ENCODE data around the gene IGFL2. TPM values are rescaled to one million over a fixed set of nuclear protein-coding genes. Genes with fewer than 3 reads are reported as not detected.

The IGFL2 gene
- total and polyA plus RNA-seq, 10 of the 15 experiments (the other 5 are each of a cell fraction or from before 2014, with no cell fraction given) = 0.19 TPM; not detected in 9

DNA sequence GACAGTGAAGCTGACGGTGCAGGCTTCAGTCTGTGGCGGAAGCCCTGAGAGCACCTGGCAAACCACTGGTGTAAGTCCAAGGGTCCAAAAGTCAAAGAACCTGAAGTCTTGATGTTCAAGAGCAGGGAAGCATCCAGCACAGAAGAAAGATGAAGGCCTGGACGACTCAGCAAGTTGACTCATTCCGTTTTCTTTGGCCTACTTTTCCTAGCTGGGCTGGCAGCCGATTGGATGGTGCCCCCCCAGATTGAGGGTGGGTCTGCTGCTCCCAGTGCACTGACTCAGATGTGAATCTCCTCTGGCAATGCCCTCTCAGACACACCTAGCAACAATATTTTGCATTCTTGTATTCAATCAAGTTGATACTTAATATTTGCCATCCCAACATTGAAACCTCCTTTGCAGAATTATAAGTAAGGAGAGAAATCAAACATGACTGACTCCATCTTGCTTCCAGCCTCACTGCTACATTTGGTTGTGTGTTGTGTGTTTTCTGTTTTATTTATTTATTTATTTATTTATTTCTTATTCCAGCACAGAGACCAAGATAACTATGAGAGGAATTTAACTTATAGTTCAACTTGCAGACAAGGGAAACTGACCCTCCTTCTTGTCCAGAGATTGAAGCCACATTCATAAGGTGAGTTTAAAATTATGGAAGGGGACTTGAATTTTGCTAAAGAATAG, 32.8 kb downstream of the IGFL2 start (continued):
- TF ChIP-seq, protein P1, sequence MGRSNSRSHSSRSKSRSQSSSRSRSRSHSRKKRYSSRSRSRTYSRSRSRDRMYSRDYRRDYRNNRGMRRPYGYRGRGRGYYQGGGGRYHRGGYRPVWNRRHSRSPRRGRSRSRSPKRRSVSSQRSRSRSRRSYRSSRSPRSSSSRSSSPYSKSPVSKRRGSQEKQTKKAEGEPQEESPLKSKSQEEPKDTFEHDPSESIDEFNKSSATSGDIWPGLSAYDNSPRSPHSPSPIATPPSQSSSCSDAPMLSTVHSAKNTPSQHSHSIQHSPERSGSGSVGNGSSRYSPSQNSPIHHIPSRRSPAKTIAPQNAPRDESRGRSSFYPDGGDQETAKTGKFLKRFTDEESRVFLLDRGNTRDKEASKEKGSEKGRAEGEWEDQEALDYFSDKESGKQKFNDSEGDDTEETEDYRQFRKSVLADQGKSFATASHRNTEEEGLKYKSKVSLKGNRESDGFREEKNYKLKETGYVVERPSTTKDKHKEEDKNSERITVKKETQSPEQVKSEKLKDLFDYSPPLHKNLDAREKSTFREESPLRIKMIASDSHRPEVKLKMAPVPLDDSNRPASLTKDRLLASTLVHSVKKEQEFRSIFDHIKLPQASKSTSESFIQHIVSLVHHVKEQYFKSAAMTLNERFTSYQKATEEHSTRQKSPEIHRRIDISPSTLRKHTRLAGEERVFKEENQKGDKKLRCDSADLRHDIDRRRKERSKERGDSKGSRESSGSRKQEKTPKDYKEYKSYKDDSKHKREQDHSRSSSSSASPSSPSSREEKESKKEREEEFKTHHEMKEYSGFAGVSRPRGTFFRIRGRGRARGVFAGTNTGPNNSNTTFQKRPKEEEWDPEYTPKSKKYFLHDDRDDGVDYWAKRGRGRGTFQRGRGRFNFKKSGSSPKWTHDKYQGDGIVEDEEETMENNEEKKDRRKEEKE (IDR thresholded peaks at IDR 0.05) = no peak
- TF ChIP-seq ZNF24 (IDR thresholded peaks at IDR 0.05) (no peak), DPF2 (IDR thresholded peaks at IDR 0.05) (no peak), BMI1 (IDR thresholded peaks at IDR 0.05; ENCODE audit: borderline replicate concordance) (no peak), ZNF622 (IDR thresholded peaks at IDR 0.05) (no peak), YBX1 (IDR thresholded peaks at IDR 0.05) (no peak), CHD2 (IDR thresholded peaks at IDR 0.05; ENCODE audit: borderline replicate concordance, low read depth, low read length) (no peak), TBL1XR1 (IDR thresholded peaks at IDR 0.05; ENCODE audit: low read depth, low read length) (no peak), TCF12 (IDR thresholded peaks at IDR 0.05; ENCODE audit: low read depth, low read length) (no peak), NFXL1 (IDR thresholded peaks at IDR 0.05; ENCODE audit: borderline replicate concordance) (no peak), EP300 (IDR thresholded peaks at IDR 0.05; ENCODE audit: borderline replicate concordance in 1 of 2, control insufficient read depth in 1 of 2, low read depth in 2 of 2, low read length in 2 of 2) (no peak)
- TF ChIP-seq, protein P2, sequence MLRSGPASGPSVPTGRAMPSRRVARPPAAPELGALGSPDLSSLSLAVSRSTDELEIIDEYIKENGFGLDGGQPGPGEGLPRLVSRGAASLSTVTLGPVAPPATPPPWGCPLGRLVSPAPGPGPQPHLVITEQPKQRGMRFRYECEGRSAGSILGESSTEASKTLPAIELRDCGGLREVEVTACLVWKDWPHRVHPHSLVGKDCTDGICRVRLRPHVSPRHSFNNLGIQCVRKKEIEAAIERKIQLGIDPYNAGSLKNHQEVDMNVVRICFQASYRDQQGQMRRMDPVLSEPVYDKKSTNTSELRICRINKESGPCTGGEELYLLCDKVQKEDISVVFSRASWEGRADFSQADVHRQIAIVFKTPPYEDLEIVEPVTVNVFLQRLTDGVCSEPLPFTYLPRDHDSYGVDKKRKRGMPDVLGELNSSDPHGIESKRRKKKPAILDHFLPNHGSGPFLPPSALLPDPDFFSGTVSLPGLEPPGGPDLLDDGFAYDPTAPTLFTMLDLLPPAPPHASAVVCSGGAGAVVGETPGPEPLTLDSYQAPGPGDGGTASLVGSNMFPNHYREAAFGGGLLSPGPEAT (IDR thresholded peaks at IDR 0.05; ENCODE audit: low read depth) = no peak
